Uterus (tissue), 4 donors: ENCODE data around the gene SWT1. TPM values are rescaled to one million over a fixed set of nuclear protein-coding genes. Genes with fewer than 3 reads are reported as not detected.
"Not testable (repeated sequence)": the region's sequence is repeated elsewhere in the genome, so short reads cannot be mapped to it uniquely, and the experiment has no call there.

Experiments used
- DNase-seq, 2 donors: peaks; one replicate each; pipeline ENCODE4 v3.0.0-alpha.2; 2019 to 2020
- H3K27ac ChIP-seq, 2 donors: fragments of 200-600 bp; sonication (generic); 1 replicate in 1 of 2; 2 replicates in 1 of 2; pipeline ENCODE4 v1.5.1; 2016 to 2018
- H3K27me3 ChIP-seq, 2 donors: fragments of 200-600 bp; sonication (generic); one replicate each; pipeline ENCODE4 v1.5.1; 2018 to 2019; ENCODE audit warnings: control low read depth in 1 of 2
- H3K36me3 ChIP-seq, 2 donors: fragments of 200-600 bp; sonication (generic); one replicate each; pipeline ENCODE4 v1.5.1; 2019; ENCODE audit warnings: control low read depth in 1 of 2
- H3K4me1 ChIP-seq, 2 donors: fragments of 200-600 bp; sonication (generic); one replicate each; pipeline ENCODE4 v1.5.1; 2018 to 2019; ENCODE audit warnings: control low read depth in 1 of 2
- H3K4me3 ChIP-seq, 2 donors: fragments of 200-600 bp; sonication (generic); 1 replicate in 1 of 2; 2 replicates in 1 of 2; pipeline ENCODE4 v1.5.1; 2018 to 2019; ENCODE audit warnings: mild to moderate bottlenecking in 1 of 2
- H3K9me3 ChIP-seq, 2 donors: fragments of 200-600 bp; sonication (generic); one replicate each; pipeline ENCODE4 v1.5.1; 2019; ENCODE audit warnings: control low read depth in 1 of 2
- CTCF ChIP-seq, 4 experiments: fragments of 200-600 bp in 2 of 4; fragments of 450-650 bp in 2 of 4; sonication (generic) in 2 of 4; IDR thresholded peaks; one replicate each; pipeline ENCODE4 v1.5.1; 2016 to 2019; ENCODE audit warnings: antibody characterized with exemption in 4 of 4, mild to moderate bottlenecking in 2 of 4, moderate library complexity in 1 of 4
- POLR2A ChIP-seq, 2 donors: fragments of 450-650 bp; IDR thresholded peaks; one replicate each; pipeline ENCODE4 v1.6.1; 2016; ENCODE audit warnings: antibody characterized with exemption in 2 of 2, mild to moderate bottlenecking in 1 of 2, moderate library complexity in 1 of 2
- intact Hi-C: fragments of 100-400 bp; cut with DNase I; formaldehyde crosslinking; loops from one replicate; pipeline ENCODE4 v1.15.1; 2023; ENCODE audit warnings: low total_unique reads
- total RNA-seq, 4 donors: library from RNA; depleted of rRNA in 3 of 4; stranded (reverse); fragments of >200 nt in 3 of 4; gene quantifications; one replicate each; pipeline versions ENCODE4 v1.1.0 to v1.2.4, GENCODE V29; 2014 to 2023
- donor health status: DM: yes; HTN: yes; CAD: no.

SWT1 gene
- total RNA-seq, 4 donors from 2014 or later, result 9.2 to 29.4 (median 17.5) TPM

GRCh38 chr1:185245466-185245865 is 88.5 kb downstream of the SWT1 start:
- Histone ChIP-seq H3K27me3 (no peaks in the 10 kb centered on the region), H3K9me3 (no peaks in the 10 kb centered on the region), H3K27ac (no peak overlapping the region), H3K36me3 (no peaks in the 10 kb centered on the region), H3K4me3 (no peak overlapping the region), H3K4me1 (no peaks in the 10 kb centered on the region)
- no peak for TF ChIP-seq POLR2A (IDR thresholded peaks at IDR 0.05)
- TF ChIP-seq CTCF (IDR thresholded peaks at IDR 0.05), result no peak
- no peak for DNase-seq
- intact Hi-C loops, result no loop called here

- no peak for TF ChIP-seq POLR2A (IDR thresholded peaks at IDR 0.05)
- no peak for TF ChIP-seq CTCF (IDR thresholded peaks at IDR 0.05)
- no peak for DNase-seq
Measured at GRCh38 chr1:185249563-185249962, 92.6 kb downstream of the SWT1 start.

GRCh38 chr1:185250063-185250462 is 93.1 kb downstream of the SWT1 start:
- no peaks in the 10 kb centered on the region for H3K27me3 ChIP-seq
- H3K9me3 ChIP-seq, result no peaks in the 10 kb centered on the region
- no peak overlapping the region for H3K27ac ChIP-seq
- no peak overlapping the region for H3K4me3 ChIP-seq
- no peaks in the 10 kb centered on the region for H3K36me3 ChIP-seq
- intact Hi-C loops, result no loop called here
- TF ChIP-seq POLR2A (IDR thresholded peaks at IDR 0.05), result no peak
- TF ChIP-seq CTCF (IDR thresholded peaks at IDR 0.05), result no peak
- no peak for DNase-seq
- H3K4me1 ChIP-seq, result no peaks in the 10 kb centered on the region

More at GRCh38 chr1:185249563-185249962, 92.6 kb downstream of the SWT1 start:
- Histone ChIP-seq H3K4me3 (no peak overlapping the region), H3K4me1 (no peaks in the 10 kb centered on the region), H3K27ac (no peak overlapping the region), H3K27me3 (no peaks in the 10 kb centered on the region), H3K36me3 (no peaks in the 10 kb centered on the region), H3K9me3 (no peaks in the 10 kb centered on the region)
- intact Hi-C loops, result no loop called here

- H3K4me3 ChIP-seq, H3K27ac ChIP-seq, intact Hi-C loops, H3K4me1 ChIP-seq, DNase-seq, H3K9me3 ChIP-seq, H3K27me3 ChIP-seq, H3K36me3 ChIP-seq: not testable (repeated sequence)
Measured at GRCh38 chr1:185251928-185252327, 95.0 kb downstream of the SWT1 start.

- H3K27me3 ChIP-seq, H3K4me1 ChIP-seq, H3K9me3 ChIP-seq, H3K36me3 ChIP-seq, H3K27ac ChIP-seq, H3K4me3 ChIP-seq, intact Hi-C loops, DNase-seq: not testable (repeated sequence)
Measured at GRCh38 chr1:185252404-185252803, 95.4 kb downstream of the SWT1 start.

- H3K27ac ChIP-seq, DNase-seq, H3K36me3 ChIP-seq, H3K9me3 ChIP-seq, H3K4me3 ChIP-seq, H3K27me3 ChIP-seq, H3K4me1 ChIP-seq, intact Hi-C loops: not testable (repeated sequence)
Measured at GRCh38 chr1:185255595-185255994, 98.6 kb downstream of the SWT1 start.

GRCh38 chr1:185257116-185257949 is 100.4 kb downstream of the SWT1 start:
- H3K4me3 ChIP-seq, DNase-seq, H3K36me3 ChIP-seq, intact Hi-C loops, H3K9me3 ChIP-seq, H3K27ac ChIP-seq, H3K4me1 ChIP-seq, H3K27me3 ChIP-seq: not testable (repeated sequence)
